SK-N-SH (cell line): ENCODE data around the gene GGCX. TPM values are rescaled to one million over a fixed set of nuclear protein-coding genes. Genes with fewer than 3 reads are reported as not detected.

Experiments
- CTCF ChIA-PET: fragments of 300-600, 350-600 bp; formaldehyde crosslinking; extraction: SDS; loops from one replicate; lab custom pipeline; 2021; lab: Yijun Ruan, JAX
- POLR2A ChIA-PET: fragments of 350-600 bp; sonication (Branson Sonifier 250); formaldehyde crosslinking; extraction: SDS; loops from one replicate; lab custom pipeline; 2020; ENCODE audit warnings: antibody characterized with exemption, inconsistent platforms; lab: Yijun Ruan, JAX
- DNase-seq: peaks from one replicate; pipeline ENCODE4 v3.0.0; 2012
- H2AFZ ChIP-seq: fragments of 200-600 bp; sonication (generic); 2 replicates; pipeline ENCODE4 v1.8.1; 2016; ENCODE audit warnings: antibody characterized with exemption, mild to moderate bottlenecking, low read depth
- H3F3A ChIP-seq: fragments of 200-600 bp; sonication (generic); replicated peaks from 2 replicates; pipeline ENCODE3; 2016; ENCODE audit warnings: antibody characterized with exemption, mild to moderate bottlenecking; ENCODE audit not compliant: insufficient read depth
- H3K27ac ChIP-seq, 2 experiments: fragments of 200-500 bp in 1 of 2; fragments of 200-600 bp in 1 of 2; sonication (Bioruptor generic) in 1 of 2; sonication (generic), shearing (Covaris generic) in 1 of 2; 2 replicates each; pipeline versions ENCODE4 v1.5.1 to v1.6.1; 2014 to 2016; ENCODE audit warnings: low read depth in 2 of 2, inconsistent platforms in 1 of 2, low read length in 1 of 2, mild to moderate bottlenecking in 1 of 2, mixed read lengths in 1 of 2
- H3K27me3 ChIP-seq: fragments of 200-600 bp; sonication (generic), shearing (Covaris generic); 2 replicates; pipeline ENCODE4 v1.6.1; 2016; ENCODE audit warnings: mixed run types; ENCODE audit not compliant: insufficient read depth
- H3K36me3 ChIP-seq, 2 experiments: fragments of 200-500 bp in 1 of 2; fragments of 200-600 bp in 1 of 2; sonication (Bioruptor generic) in 1 of 2; sonication (generic) in 1 of 2; replicated peaks in 1 of 2; 2 replicates each; pipeline versions ENCODE3 to v1.5.1; 2014 to 2016; ENCODE audit warnings: low read length in 1 of 2, mild to moderate bottlenecking in 1 of 2; ENCODE audit not compliant: insufficient read depth in 2 of 2, control insufficient read depth in 1 of 2
- H3K4me1 ChIP-seq, 2 experiments: fragments of 200-500 bp in 1 of 2; fragments of 200-600 bp in 1 of 2; sonication (Bioruptor generic) in 1 of 2; sonication (generic), shearing (Covaris generic) in 1 of 2; 2 replicates each; pipeline versions ENCODE4 v1.5.1 to v1.6.1; 2014 to 2016; ENCODE audit warnings: low read depth in 1 of 2, low read length in 1 of 2, mixed run types in 1 of 2; ENCODE audit not compliant: insufficient read depth in 2 of 2, control insufficient read depth in 1 of 2
- H3K4me2 ChIP-seq: fragments of 200-600 bp; sonication (generic), shearing (Covaris generic); 2 replicates; pipeline ENCODE4 v1.6.1; 2017; ENCODE audit warnings: mixed run types
- H3K4me3 ChIP-seq, 2 experiments: fragments of 200-500 bp in 1 of 2; fragments of 200-600 bp in 1 of 2; sonication (Bioruptor generic) in 1 of 2; sonication (generic), shearing (Covaris generic) in 1 of 2; 2 replicates each; pipeline versions ENCODE4 v1.5.1 to v1.8.1; 2014 to 2016; ENCODE audit warnings: low read depth in 2 of 2, inconsistent platforms in 1 of 2, low read length in 1 of 2, mild to moderate bottlenecking in 1 of 2, mixed read lengths in 1 of 2, moderate library complexity in 1 of 2
- H3K79me2 ChIP-seq: fragments of 200-600 bp; sonication (generic); 2 replicates; pipeline ENCODE4 v1.8.1; 2017; ENCODE audit warnings: mild to moderate bottlenecking; ENCODE audit not compliant: insufficient read depth
- H3K9ac ChIP-seq: fragments of 200-600 bp; sonication (generic); 2 replicates; pipeline ENCODE4 v1.6.1; 2017; ENCODE audit warnings: mixed run types
- H3K9me2 ChIP-seq: fragments of 200-600 bp; sonication (generic); 2 replicates; pipeline ENCODE4 v1.6.1; 2017; ENCODE audit warnings: mixed run types
- H3K9me3 ChIP-seq: fragments of 200-600 bp; sonication (generic); 2 replicates; pipeline ENCODE4 v1.6.1; 2017; ENCODE audit warnings: mixed run types, mild to moderate bottlenecking, moderate library complexity
- H4K20me1 ChIP-seq: fragments of 200-600 bp; sonication (generic); 2 replicates; pipeline ENCODE4 v1.6.1; 2017; ENCODE audit warnings: mild to moderate bottlenecking, mixed run types; ENCODE audit not compliant: insufficient read depth
- CHD2 ChIP-seq: fragments of 150-350 bp; IDR thresholded peaks from 2 replicates; pipeline ENCODE4 v1.6.1; 2018; ENCODE audit warnings: low read length; ENCODE audit not compliant: partially characterized antibody
- EP300 ChIP-seq, 2 experiments: IDR thresholded peaks; 2 replicates each; pipeline versions ENCODE4 v1.4.0 to v1.6.1; 2012; ENCODE audit warnings: borderline replicate concordance in 1 of 2, low read depth in 1 of 2, low read length in 1 of 2
- FOXJ3 ChIP-seq: sonication (generic); formaldehyde crosslinking; IDR thresholded peaks from 2 replicates; pipeline ENCODE4 v1.5.1; 2020; ENCODE audit warnings: mild to moderate bottlenecking, missing genetic modification reagents
- GATA2 ChIP-seq: sonication (generic); formaldehyde crosslinking; IDR thresholded peaks from 2 replicates; pipeline ENCODE4 v1.5.0; 2020; ENCODE audit warnings: mild to moderate bottlenecking, missing genetic modification reagents
- JUND ChIP-seq: IDR thresholded peaks from 2 replicates; pipeline ENCODE4 v1.4.0; 2012
- RAD21 ChIP-seq: IDR thresholded peaks from 2 replicates; pipeline ENCODE4 v1.6.1; 2012; ENCODE audit warnings: mild to moderate bottlenecking, low read length
- RXRA ChIP-seq: IDR thresholded peaks from 2 replicates; pipeline ENCODE4 v1.4.0; 2012; ENCODE audit warnings: low read depth, mild to moderate bottlenecking, borderline replicate concordance
- SIN3A ChIP-seq: IDR thresholded peaks from 2 replicates; pipeline ENCODE4 v1.6.1; 2012; ENCODE audit warnings: low read depth, mild to moderate bottlenecking, low read length, moderate library complexity, borderline replicate concordance
- TAF1 ChIP-seq: IDR thresholded peaks from 2 replicates; pipeline ENCODE4 v1.6.1; 2012; ENCODE audit warnings: low read depth, mild to moderate bottlenecking, low read length, moderate library complexity, borderline replicate concordance
- TEAD4 ChIP-seq: IDR thresholded peaks from 2 replicates; pipeline ENCODE4 v1.4.0; 2012; ENCODE audit warnings: mild to moderate bottlenecking, borderline replicate concordance; ENCODE audit not compliant: insufficient read depth
- WGBS: methylation state at CpG from one replicate; pipeline ENCODE4 v1.1.6; 2017; ENCODE audit warnings: low lambda C conversion rate; 5-methylcytosine and 5-hydroxymethylcytosine counted together
- polyA plus RNA-seq, 3 experiments: library from polyadenylated mRNA; depleted of rRNA; stranded (reverse); fragments of >200 nt; gene quantifications; 2 replicates each; pipeline ENCODE4 v1.2.3, GENCODE V29; 2012
- TF ChIP-seq, protein P1 (sequence below): IDR thresholded peaks from 2 replicates; pipeline ENCODE4 v1.4.0; 2012; ENCODE audit warnings: low read depth
- TF ChIP-seq, protein P2 (sequence below): IDR thresholded peaks from 2 replicates; pipeline ENCODE4 v1.6.1; 2012; ENCODE audit warnings: mild to moderate bottlenecking, low read depth, low read length, moderate library complexity
- TF ChIP-seq, protein P3 (sequence below): fragments of 200-600 bp; sonication (generic); IDR thresholded peaks from 2 replicates; pipeline ENCODE4 v1.6.1; 2017; ENCODE audit warnings: antibody characterized with exemption, mild to moderate bottlenecking, moderate library complexity
- TF ChIP-seq, protein P4 (sequence below): fragments of 150-350 bp; IDR thresholded peaks from 2 replicates; pipeline ENCODE4 v1.6.1; 2017; ENCODE audit warnings: antibody characterized with exemption, low read length, low read depth, borderline replicate concordance
- TF ChIP-seq, protein P5 (sequence below): IDR thresholded peaks from 2 replicates; pipeline ENCODE4; 2012

GGCX gene
- polyA plus RNA-seq, 1 of the 3 experiments (the other 2 are of a cell fraction), result 34.5 TPM

DNA sequence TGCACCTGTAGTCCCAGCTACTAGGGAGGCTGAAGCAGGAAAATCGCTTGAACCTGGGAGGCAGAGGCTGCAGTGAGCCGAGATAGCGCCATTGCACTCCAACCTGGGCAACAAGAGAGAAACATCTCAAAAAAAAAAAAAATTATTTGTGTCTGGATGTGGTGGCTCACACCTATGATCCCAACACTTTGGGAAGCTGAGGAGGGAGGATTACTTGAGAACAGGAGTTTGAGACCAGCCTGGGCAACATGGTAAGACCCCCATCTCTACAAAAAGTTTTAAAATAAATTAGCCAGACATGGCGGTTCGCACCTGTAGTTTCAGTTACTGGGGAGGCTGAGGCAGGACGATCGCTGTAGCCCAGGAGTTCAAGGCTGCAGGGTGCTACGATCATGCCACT, 14.4 kb upstream of the GGCX start:
- WGBS, result 77% methylated on average over 8 of the region's 8 CpGs
- no peak overlapping the region for H3K9ac ChIP-seq
- no peaks in the 10 kb centered on the region for H3K4me1 ChIP-seq
- H3K79me2 ChIP-seq, result no peaks in the 10 kb centered on the region
- H3K27me3 ChIP-seq, result peaks cover 22% of the 10 kb centered on the region
- DNase-seq, result no peak
- CTCF ChIA-PET, result interaction anchor here (0.6 kb wide), 1 partner anchor 251 kb away, joined by 3 read pairs; no protein-coding TSS in a partner anchor
- no peaks in the 10 kb centered on the region for H3K9me2 ChIP-seq
- H3F3A ChIP-seq, result no peaks in the 10 kb centered on the region
- no peaks in the 10 kb centered on the region for H4K20me1 ChIP-seq
- POLR2A ChIA-PET, result no interaction called here
- H3K27ac ChIP-seq, result no peak overlapping the region
- H3K9me3 ChIP-seq, result no peaks in the 10 kb centered on the region
- H3K4me3 ChIP-seq, result no peak overlapping the region
- no peak overlapping the region for H2AFZ ChIP-seq
- TF ChIP-seq EP300 (IDR thresholded peaks at IDR 0.05; ENCODE audit: borderline replicate concordance in 1 of 2, low read depth in 1 of 2, low read length in 1 of 2), result no peak
- no peak for TF ChIP-seq FOXJ3 (CRISPR knock-in tag)
- no peak for TF ChIP-seq TAF1
- no peak for TF ChIP-seq SIN3A
- no peak for TF ChIP-seq TEAD4
- TF ChIP-seq, protein P1, sequence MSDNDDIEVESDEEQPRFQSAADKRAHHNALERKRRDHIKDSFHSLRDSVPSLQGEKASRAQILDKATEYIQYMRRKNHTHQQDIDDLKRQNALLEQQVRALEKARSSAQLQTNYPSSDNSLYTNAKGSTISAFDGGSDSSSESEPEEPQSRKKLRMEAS, result no peak
- no peak for TF ChIP-seq RAD21
- TF ChIP-seq CHD2, result no peak
- no peak for TF ChIP-seq RXRA
- TF ChIP-seq, protein P2, sequence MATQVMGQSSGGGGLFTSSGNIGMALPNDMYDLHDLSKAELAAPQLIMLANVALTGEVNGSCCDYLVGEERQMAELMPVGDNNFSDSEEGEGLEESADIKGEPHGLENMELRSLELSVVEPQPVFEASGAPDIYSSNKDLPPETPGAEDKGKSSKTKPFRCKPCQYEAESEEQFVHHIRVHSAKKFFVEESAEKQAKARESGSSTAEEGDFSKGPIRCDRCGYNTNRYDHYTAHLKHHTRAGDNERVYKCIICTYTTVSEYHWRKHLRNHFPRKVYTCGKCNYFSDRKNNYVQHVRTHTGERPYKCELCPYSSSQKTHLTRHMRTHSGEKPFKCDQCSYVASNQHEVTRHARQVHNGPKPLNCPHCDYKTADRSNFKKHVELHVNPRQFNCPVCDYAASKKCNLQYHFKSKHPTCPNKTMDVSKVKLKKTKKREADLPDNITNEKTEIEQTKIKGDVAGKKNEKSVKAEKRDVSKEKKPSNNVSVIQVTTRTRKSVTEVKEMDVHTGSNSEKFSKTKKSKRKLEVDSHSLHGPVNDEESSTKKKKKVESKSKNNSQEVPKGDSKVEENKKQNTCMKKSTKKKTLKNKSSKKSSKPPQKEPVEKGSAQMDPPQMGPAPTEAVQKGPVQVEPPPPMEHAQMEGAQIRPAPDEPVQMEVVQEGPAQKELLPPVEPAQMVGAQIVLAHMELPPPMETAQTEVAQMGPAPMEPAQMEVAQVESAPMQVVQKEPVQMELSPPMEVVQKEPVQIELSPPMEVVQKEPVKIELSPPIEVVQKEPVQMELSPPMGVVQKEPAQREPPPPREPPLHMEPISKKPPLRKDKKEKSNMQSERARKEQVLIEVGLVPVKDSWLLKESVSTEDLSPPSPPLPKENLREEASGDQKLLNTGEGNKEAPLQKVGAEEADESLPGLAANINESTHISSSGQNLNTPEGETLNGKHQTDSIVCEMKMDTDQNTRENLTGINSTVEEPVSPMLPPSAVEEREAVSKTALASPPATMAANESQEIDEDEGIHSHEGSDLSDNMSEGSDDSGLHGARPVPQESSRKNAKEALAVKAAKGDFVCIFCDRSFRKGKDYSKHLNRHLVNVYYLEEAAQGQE, result no peak
- TF ChIP-seq, protein P3, sequence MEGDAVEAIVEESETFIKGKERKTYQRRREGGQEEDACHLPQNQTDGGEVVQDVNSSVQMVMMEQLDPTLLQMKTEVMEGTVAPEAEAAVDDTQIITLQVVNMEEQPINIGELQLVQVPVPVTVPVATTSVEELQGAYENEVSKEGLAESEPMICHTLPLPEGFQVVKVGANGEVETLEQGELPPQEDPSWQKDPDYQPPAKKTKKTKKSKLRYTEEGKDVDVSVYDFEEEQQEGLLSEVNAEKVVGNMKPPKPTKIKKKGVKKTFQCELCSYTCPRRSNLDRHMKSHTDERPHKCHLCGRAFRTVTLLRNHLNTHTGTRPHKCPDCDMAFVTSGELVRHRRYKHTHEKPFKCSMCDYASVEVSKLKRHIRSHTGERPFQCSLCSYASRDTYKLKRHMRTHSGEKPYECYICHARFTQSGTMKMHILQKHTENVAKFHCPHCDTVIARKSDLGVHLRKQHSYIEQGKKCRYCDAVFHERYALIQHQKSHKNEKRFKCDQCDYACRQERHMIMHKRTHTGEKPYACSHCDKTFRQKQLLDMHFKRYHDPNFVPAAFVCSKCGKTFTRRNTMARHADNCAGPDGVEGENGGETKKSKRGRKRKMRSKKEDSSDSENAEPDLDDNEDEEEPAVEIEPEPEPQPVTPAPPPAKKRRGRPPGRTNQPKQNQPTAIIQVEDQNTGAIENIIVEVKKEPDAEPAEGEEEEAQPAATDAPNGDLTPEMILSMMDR, result no peak
- TF ChIP-seq, protein P4, sequence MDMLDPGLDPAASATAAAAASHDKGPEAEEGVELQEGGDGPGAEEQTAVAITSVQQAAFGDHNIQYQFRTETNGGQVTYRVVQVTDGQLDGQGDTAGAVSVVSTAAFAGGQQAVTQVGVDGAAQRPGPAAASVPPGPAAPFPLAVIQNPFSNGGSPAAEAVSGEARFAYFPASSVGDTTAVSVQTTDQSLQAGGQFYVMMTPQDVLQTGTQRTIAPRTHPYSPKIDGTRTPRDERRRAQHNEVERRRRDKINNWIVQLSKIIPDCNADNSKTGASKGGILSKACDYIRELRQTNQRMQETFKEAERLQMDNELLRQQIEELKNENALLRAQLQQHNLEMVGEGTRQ, result no peak
- no peak for TF ChIP-seq GATA2 (CRISPR knock-in tag)
- no peak for TF ChIP-seq JUND
- TF ChIP-seq, protein P5, sequence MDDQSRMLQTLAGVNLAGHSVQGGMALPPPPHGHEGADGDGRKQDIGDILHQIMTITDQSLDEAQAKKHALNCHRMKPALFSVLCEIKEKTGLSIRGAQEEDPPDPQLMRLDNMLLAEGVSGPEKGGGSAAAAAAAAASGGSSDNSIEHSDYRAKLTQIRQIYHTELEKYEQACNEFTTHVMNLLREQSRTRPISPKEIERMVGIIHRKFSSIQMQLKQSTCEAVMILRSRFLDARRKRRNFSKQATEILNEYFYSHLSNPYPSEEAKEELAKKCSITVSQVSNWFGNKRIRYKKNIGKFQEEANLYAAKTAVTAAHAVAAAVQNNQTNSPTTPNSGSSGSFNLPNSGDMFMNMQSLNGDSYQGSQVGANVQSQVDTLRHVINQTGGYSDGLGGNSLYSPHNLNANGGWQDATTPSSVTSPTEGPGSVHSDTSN, result no peak
- TF ChIP-seq, all 33 proteins: peak for 0
- Histone ChIP-seq H3K36me3 (no peaks in the 10 kb centered on the region), H3K4me2 (no peak overlapping the region)
